Skeletal muscle satellite cell (primary cell): ENCODE measurements around the gene GGT6.
A peak's percentile ranks its signal among the peaks of the same experiment; 100 is the strongest.
"Not testable (repeated sequence)": the region's sequence is repeated elsewhere in the genome, so short reads cannot be mapped to it uniquely, and the experiment has no call there.

Experiments
- H3K27me3 ChIP-seq: 2 replicates; pipeline ENCODE4 v1.7.0; 2013; ENCODE audit warnings: low read length; ENCODE audit not compliant: control insufficient read depth, insufficient read depth
- H3K36me3 ChIP-seq: 2 replicates; pipeline ENCODE4 v1.7.0; 2013; ENCODE audit warnings: mild to moderate bottlenecking, control low read depth, low read length; ENCODE audit not compliant: insufficient read depth
- H3K4me1 ChIP-seq: 2 replicates; pipeline ENCODE4 v1.7.0; 2013; ENCODE audit warnings: low read length; ENCODE audit not compliant: control insufficient read depth, insufficient read depth
- H3K4me2 ChIP-seq: 2 replicates; pipeline ENCODE4 v1.7.0; 2013; ENCODE audit warnings: mild to moderate bottlenecking, low read length
- H3K4me3 ChIP-seq: 2 replicates; pipeline ENCODE4 v1.7.0; 2013; ENCODE audit warnings: low read length
- H3K9ac ChIP-seq: 2 replicates; pipeline ENCODE4 v1.7.0; 2013; ENCODE audit warnings: mild to moderate bottlenecking, low read depth, low read length, moderate library complexity
- H3K9me3 ChIP-seq: replicated peaks from 2 replicates; pipeline ENCODE4 v1.7.0; 2013; ENCODE audit warnings: mild to moderate bottlenecking, control low read depth, low read length

GGT6 gene

DNA sequence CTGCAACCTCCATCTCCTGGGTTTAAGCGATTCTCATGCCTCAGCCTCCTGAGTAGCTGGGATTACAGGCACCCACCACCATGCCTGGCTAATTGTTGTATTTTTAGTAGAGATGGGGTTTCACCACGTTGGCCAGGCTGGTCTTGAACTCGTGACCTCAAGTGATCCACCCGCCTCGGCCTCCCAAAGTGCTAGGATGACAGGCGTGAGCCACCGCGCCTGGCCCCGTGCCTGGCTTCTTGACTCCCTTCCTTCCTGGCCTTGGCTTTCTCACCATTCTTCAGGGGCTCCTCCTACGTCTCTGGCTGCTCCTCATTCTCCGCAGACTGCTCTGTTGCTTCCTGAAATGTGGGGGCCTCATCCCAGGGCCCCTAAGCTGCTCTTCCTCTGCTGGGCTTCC, 29.7 kb upstream of the GGT6 start:
- H3K36me3 ChIP-seq, H3K4me3 ChIP-seq, H3K4me1 ChIP-seq, H3K9me3 ChIP-seq, H3K9ac ChIP-seq, H3K4me2 ChIP-seq: not testable (repeated sequence)
- peaks cover 65% of the 10 kb centered on the region for H3K27me3 ChIP-seq

DNA sequence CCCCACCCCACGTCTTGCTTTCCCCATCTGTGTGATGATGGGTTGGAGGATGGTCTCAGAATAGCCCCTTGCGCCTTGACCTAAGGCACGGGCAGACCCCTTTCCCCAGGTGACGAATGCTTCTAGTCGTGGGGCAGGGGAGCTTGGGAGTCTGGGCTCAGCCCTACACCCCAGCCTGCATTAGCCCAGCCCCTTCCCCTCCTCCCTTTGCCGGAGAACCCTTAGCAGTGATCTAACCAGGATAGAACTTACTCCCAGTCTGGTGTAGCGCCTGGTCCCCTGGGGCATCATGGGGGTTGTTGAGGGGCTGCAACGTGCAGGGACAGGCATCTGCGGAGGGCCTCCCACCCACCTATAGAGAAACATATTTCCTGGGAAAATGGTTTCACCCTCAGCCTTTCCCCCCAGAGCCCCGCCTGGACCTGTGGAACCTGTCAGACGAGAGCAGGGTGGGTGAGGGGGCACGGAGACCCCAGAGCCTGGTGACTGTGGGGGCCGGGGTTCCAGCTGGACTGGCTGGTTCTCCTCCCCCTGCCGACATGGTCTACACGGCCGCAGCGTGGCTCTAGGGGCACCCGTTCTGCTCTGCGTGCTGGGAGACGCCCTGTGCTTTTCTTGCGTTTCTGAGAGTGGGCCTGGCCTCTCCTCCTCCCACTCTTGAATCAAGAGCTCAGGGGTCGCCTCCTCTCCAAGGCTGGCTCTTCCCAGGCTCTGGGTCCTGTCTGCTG, 28.7 kb upstream of the GGT6 start:
- Histone ChIP-seq H3K27me3 (peaks cover 72% of the 10 kb centered on the region), H3K4me1 (no peaks in the 10 kb centered on the region), H3K9me3 (no peaks in the 10 kb centered on the region)

DNA sequence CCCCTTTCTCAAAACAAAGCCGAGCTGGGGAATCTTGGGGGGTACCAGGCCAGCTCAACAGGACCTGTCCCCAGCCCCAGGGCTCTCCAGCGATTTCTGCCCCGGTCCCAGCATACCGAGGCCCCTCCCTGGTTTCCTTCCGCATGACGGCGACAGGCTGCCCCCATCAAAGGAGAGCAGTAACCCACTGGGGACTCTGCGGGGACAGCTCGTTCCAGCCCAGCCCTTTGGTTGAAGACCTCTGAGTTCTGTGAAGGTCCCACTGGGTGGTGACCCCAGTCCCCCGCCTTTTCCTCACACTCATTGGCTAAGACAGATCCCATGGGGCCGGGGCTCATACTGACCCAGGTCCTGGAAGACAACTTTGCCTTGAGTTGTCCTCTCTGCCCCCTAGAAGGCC, 28.0 kb upstream of the GGT6 start:
- H3K4me1 ChIP-seq: no peaks in the 10 kb centered on the region
- no peaks in the 10 kb centered on the region for H3K36me3 ChIP-seq
- H3K4me3 ChIP-seq: no peak overlapping the region
- H3K27me3 ChIP-seq: peaks cover 79% of the 10 kb centered on the region
- H3K9me3 ChIP-seq: no peaks in the 10 kb centered on the region
- no peak overlapping the region for H3K9ac ChIP-seq
- H3K4me2 ChIP-seq: no peak overlapping the region

More for the DNA sequence above, 28.7 kb upstream of the GGT6 start:
- H3K4me3 ChIP-seq: no peak overlapping the region
- no peak overlapping the region for H3K9ac ChIP-seq
- H3K36me3 ChIP-seq: no peaks in the 10 kb centered on the region
- H3K4me2 ChIP-seq: no peak overlapping the region

DNA sequence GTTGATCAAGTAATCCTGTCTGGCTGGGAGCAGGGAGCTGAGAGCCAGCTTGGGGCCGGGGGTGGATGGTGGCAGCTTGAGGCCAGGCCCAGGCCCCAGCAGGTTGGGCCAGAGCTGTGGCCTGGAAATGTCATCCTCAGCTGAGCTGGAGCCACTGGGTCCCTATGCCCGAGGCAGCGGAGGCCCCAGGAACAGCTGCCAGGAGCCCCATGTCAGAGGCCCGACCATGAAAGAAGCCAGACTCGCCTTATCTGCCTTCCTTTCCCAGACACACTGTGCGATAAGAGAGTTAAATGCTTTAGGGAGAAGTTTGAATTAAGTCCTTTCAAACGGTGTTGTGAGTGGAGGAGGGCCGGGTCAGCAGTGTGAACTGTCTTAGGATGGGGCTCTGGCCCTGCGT, 27.4 kb upstream of the GGT6 start:
- H3K27me3 ChIP-seq: peaks cover 82% of the 10 kb centered on the region
- no peak overlapping the region for H3K4me3 ChIP-seq
- H3K4me2 ChIP-seq: no peak overlapping the region
- H3K36me3 ChIP-seq: no peaks in the 10 kb centered on the region
- H3K9me3 ChIP-seq: no peaks in the 10 kb centered on the region
- no peaks in the 10 kb centered on the region for H3K4me1 ChIP-seq
- H3K9ac ChIP-seq: no peak overlapping the region

DNA sequence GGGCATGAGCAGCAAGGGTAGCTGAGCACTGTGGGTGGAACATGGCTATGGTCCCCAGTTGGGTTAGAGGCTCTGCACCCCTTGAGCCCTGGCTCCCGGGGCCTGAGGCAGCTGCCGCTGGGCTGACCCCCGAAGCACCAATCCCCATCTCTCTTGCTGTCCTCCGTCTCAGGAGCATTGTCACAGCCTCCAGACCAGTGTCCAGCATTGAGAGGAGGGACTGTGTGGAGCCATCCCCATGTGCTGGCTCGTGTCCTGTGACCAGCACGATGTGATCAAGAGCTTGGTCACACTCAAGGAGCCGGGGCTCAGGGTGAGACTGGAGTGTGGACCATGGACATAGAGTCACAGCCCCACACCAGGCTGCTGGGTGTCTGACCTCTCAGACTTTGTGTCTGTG, 26.8 kb upstream of the GGT6 start:
- Histone ChIP-seq H3K4me3 (no peak overlapping the region), H3K9ac (no peak overlapping the region), H3K36me3 (no peaks in the 10 kb centered on the region), H3K9me3 (no peaks in the 10 kb centered on the region), H3K27me3 (peaks cover 82% of the 10 kb centered on the region), H3K4me2 (no peak overlapping the region), H3K4me1 (no peaks in the 10 kb centered on the region)

DNA sequence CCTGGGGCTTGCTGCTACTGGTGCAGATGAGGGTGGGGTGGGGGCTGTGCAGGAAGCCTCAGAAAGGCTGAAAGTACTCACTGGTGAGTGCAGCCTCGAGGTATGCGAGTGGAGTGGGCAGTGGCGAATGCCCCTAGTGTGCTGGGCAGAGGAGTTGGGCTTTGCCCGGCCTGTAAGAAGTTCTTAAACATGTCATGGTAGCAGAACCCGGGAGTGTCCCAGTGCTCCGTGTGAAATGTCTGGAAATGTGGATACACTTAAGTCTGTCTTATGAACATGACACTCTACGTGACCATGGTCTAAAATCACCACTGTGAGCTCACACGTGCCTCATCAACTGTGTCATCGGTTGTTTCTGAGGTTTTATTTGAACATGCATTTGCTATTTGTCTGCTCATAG, 25.7 kb upstream of the GGT6 start:
- Histone ChIP-seq H3K36me3 (no peaks in the 10 kb centered on the region), H3K9ac (no peak overlapping the region), H3K9me3 (no peaks in the 10 kb centered on the region), H3K4me1 (no peaks in the 10 kb centered on the region), H3K4me2 (no peak overlapping the region), H3K27me3 (peaks cover 84% of the 10 kb centered on the region), H3K4me3 (no peak overlapping the region)

DNA sequence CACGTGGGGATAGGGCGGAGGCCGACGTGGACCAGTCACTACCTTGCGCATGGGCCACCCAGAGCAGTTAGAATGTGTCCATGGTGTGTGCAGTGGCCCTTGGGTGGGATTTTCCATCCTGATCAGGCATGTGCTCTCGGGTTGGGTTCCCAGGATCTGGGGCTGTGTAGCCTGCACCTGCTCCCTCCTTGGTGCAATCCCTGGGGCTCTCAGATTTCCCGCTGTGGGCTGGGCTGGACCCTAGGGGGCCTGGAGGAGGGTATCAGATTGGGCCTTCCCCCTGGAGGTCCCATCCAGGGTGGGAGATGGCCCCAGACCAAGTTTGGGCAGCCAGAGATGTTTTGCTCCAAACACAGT, 25.2 kb upstream of the GGT6 start:
- H3K4me1 ChIP-seq: no peaks in the 10 kb centered on the region
- peaks cover 82% of the 10 kb centered on the region for H3K27me3 ChIP-seq
- no peak overlapping the region for H3K4me3 ChIP-seq
- H3K9me3 ChIP-seq: no peaks in the 10 kb centered on the region
- no peaks in the 10 kb centered on the region for H3K36me3 ChIP-seq
- H3K4me2 ChIP-seq: no peak overlapping the region
- no peak overlapping the region for H3K9ac ChIP-seq

DNA sequence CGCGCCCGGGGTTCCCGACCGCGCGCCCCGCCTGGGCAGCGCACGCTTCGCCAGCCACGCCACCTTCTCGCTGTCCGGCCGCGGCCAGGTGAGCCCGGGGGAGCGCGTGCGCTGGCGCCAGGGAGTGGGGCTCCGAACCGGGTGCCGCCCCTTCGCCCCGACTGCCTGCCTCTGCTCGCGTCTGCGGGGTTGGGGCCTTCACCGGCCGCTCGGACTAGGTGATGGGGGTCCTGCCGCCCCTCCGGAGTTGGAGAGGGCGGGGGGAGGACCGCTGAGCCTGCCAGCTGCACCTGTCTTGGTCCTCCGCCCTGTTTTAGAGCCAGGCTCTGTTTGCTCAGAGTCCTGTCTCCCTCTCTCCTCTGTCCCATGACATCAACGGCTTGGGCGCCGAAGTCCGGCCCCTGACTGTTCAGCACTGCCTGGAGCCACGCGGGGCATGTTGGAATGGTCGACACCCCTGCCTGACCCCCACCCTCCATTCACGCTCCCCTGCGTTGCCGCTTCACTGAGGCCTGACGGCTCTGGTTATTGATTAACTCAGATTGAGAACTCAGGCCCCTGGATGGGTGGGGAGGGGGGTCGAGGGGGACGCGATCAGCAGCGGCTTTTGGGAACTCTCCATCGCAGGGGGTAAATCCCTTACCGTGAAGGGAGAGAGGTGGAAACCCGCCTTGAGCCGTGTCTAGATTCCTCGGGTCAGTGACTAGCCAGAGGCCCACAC, 24.7 kb upstream of the GGT6 start:
- Histone ChIP-seq H3K4me3 (no peak overlapping the region), H3K36me3 (no peaks in the 10 kb centered on the region), H3K4me2 (no peak overlapping the region), H3K27me3 (peaks cover 82% of the 10 kb centered on the region), H3K4me1 (no peaks in the 10 kb centered on the region), H3K9ac (no peak overlapping the region), H3K9me3 (no peaks in the 10 kb centered on the region)

DNA sequence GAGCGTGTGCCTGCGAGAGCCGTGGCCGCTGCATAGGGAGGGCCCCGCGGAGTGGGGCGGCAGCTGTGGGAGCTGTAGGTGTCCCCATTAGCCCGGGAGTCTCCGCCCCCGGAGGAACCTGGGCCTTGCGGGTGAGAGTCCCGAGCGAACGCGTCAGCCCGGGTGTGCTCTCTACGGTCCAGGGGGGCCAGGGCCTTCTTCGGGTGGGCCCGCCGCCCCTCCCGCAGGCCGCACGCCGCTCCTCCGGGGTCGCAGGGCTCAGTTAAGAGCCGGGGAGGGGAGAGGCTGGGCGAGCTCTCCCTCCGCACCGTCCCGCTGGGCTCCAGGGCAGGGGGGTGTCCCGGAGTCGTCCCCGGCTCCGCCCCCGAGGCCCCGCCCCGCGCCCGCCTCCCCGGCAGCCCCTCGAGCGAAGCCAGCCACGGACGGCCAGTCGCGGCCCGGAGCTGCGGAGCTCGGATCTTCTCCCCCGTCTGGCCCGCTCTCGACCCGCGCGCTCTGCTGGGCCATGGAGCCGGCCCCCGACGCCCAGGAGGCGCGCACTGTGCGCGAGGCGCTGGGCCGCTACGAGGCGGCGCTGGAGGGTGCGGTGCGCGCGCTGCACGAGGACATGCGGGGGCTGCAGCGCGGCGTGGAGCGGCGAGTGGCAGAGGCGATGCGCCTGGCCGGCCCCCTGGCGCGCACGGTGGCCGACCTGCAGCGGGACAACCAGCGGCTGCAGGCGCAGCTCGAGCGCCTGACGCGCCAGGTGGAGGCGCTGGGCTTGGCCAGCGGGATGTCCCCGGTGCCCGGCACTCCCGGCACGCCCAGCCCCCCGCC, 23.9 kb upstream of the GGT6 start, which contains the start of gene SMTNL2:
Gene SMTNL2, plus strand, starts transcription at position 429 of the 816 bp plus-strand sequence. Its CDS starts 77 bp downstream, at position 506.
- Histone ChIP-seq H3K27me3 (peaks cover 86% of the 10 kb centered on the region), H3K36me3 (no peaks in the 10 kb centered on the region), H3K4me1 (no peaks in the 10 kb centered on the region), H3K4me2 (peak within 1 kb of the TSS; percentile 20), H3K4me3 (no peak within 1 kb of the TSS), H3K9me3 (no peaks in the 10 kb centered on the region), H3K9ac (no peak within 1 kb of the TSS)

DNA sequence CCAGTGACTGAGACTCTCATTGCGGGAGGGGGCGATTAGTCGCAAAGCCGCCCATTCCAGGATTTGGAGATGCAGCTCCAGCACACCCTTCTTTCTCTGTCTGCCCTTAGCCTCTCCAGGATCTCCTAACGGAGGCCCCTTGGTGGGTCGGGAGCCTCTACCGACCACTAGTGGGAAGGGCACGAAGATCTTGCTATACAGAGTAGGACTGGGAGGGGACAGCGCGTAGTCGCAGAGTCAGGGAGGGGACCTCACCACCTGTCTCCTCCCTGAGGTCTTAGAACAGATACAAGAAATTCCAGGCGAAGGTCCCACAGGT, 23.4 kb upstream of the GGT6 start:
- H3K4me2 ChIP-seq: no peak overlapping the region
- no peaks in the 10 kb centered on the region for H3K36me3 ChIP-seq
- peaks cover 85% of the 10 kb centered on the region for H3K27me3 ChIP-seq
- no peak overlapping the region for H3K4me3 ChIP-seq
- no peaks in the 10 kb centered on the region for H3K4me1 ChIP-seq
- H3K9me3 ChIP-seq: no peaks in the 10 kb centered on the region
- no peak overlapping the region for H3K9ac ChIP-seq

DNA sequence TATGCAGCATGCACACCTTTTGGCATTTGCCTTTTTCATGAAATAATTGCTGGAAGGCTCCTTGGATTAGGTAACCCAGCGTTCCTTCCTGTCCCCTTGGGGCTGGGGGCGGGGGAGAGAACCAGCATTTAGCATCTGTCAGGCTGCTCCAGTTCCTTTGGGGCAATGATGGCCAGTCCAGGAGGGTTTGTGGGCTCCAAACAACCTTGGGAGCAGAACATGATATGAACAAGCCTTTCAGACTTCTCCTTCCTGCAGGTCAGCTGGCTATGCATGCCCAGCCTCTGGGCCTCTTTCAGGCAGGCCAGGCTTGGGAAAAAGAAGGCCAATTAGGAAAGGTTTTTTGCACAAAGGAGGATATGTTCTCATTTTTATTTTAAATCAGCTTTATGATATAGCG, 22.8 kb upstream of the GGT6 start:
- Histone ChIP-seq H3K9me3 (no peaks in the 10 kb centered on the region), H3K36me3 (no peaks in the 10 kb centered on the region), H3K4me2 (no peak overlapping the region), H3K4me1 (no peaks in the 10 kb centered on the region), H3K27me3 (peaks cover 85% of the 10 kb centered on the region), H3K9ac (no peak overlapping the region), H3K4me3 (no peak overlapping the region)
